H1 (cell line): Measurements from ENCODE around the gene LIG1. TPM values are rescaled to one million over a fixed set of nuclear protein-coding genes. Genes with fewer than 3 reads are reported as not detected.

ENCODE experiments used
- CTCF ChIA-PET: fragments of 300-600 bp; sonication (Branson Sonifier 250); formaldehyde crosslinking; loops from one replicate; lab custom pipeline; 2021; ENCODE audit not compliant: partially characterized antibody; lab: Charles Lee
- POLR2A ChIA-PET: fragments of 300-600 bp; sonication (Branson Sonifier 250); formaldehyde crosslinking; loops from one replicate; lab custom pipeline; 2021; ENCODE audit warnings: inconsistent platforms; ENCODE audit not compliant: partially characterized antibody; lab: Charles Lee
- DNase-seq, 2 experiments: peaks; one replicate each; pipeline versions ENCODE4 v3.0.0 to v3.0.0-alpha.2; 2010 to 2022; ENCODE audit warnings: low spot score in 2 of 2, low read depth in 1 of 2, mixed read lengths in 1 of 2
- FAIRE-seq: peaks from 2 replicates; lab custom pipeline; 2011; peaks lifted over from hg19 to GRCh38; lab: Jason Lieb, UNC
- H2AFZ ChIP-seq: 2 replicates; pipeline ENCODE4 v1.8.1; 2012; ENCODE audit warnings: low read length, inconsistent platforms
- H2AK5ac ChIP-seq: 2 replicates; pipeline ENCODE4 v1.6.1; 2013; ENCODE audit warnings: low read depth, low read length
- H2BK120ac ChIP-seq: replicated peaks from 2 replicates; pipeline ENCODE3; 2013; ENCODE audit warnings: low read depth, low read length, inconsistent platforms
- H2BK12ac ChIP-seq: 2 replicates; pipeline ENCODE4 v1.6.1; 2013; ENCODE audit warnings: low read depth, low read length
- H2BK15ac ChIP-seq: 2 replicates; pipeline ENCODE4 v1.6.1; 2013; ENCODE audit warnings: low read length
- H2BK20ac ChIP-seq: 2 replicates; pipeline ENCODE4 v1.6.1; 2013; ENCODE audit warnings: low read length
- H2BK5ac ChIP-seq: 2 replicates; pipeline ENCODE4 v1.6.1; 2013; ENCODE audit warnings: low read depth, low read length
- H3K14ac ChIP-seq: 2 replicates; pipeline ENCODE4 v1.6.1; 2013; ENCODE audit warnings: inconsistent platforms; ENCODE audit not compliant: insufficient read length
- H3K18ac ChIP-seq: 2 replicates; pipeline ENCODE4 v1.6.1; 2013; ENCODE audit warnings: low read length; ENCODE audit errors: extremely low read depth
- H3K23ac ChIP-seq: 2 replicates; pipeline ENCODE4 v1.6.1; 2013; ENCODE audit warnings: inconsistent platforms; ENCODE audit not compliant: insufficient read length
- H3K23me2 ChIP-seq: 2 replicates; pipeline ENCODE4 v1.6.1; 2013; ENCODE audit warnings: low read depth, low read length
- H3K27ac ChIP-seq: 2 replicates; pipeline ENCODE4 v1.6.1; 2011; ENCODE audit warnings: low read depth, low read length, inconsistent platforms
- H3K27me3 ChIP-seq, 4 experiments: replicated peaks in 1 of 4; 1 replicate in 1 of 4; 2 replicates in 3 of 4; pipeline versions ENCODE4 v1.6.1 to v1.8.1; 2011 to 2013; ENCODE audit warnings: low read length in 3 of 4, mild to moderate bottlenecking in 3 of 4, inconsistent platforms in 2 of 4, mixed read lengths in 2 of 4, moderate library complexity in 1 of 4; ENCODE audit not compliant: control insufficient read depth in 3 of 4, insufficient read depth in 3 of 4; ENCODE audit errors: extremely low read depth in 1 of 4
- H3K36me3 ChIP-seq, 4 experiments: 2 replicates each; pipeline versions ENCODE4 v1.6.1 to v1.8.1; 2011 to 2013; ENCODE audit warnings: mild to moderate bottlenecking in 4 of 4, low read length in 3 of 4, moderate library complexity in 2 of 4, control low read depth in 1 of 4, inconsistent platforms in 1 of 4; ENCODE audit not compliant: insufficient read depth in 4 of 4, control insufficient read depth in 2 of 4
- H3K4ac ChIP-seq: replicated peaks from 2 replicates; pipeline ENCODE3; 2013; ENCODE audit warnings: low read length, low read depth, mixed read lengths, inconsistent platforms; ENCODE audit not compliant: insufficient read length
- H3K4me1 ChIP-seq, 4 experiments: replicated peaks in 1 of 4; 1 replicate in 1 of 4; 2 replicates in 3 of 4; pipeline versions ENCODE4 v1.6.1 to v1.8.1; 2011 to 2013; ENCODE audit warnings: low read length in 3 of 4, inconsistent platforms in 2 of 4, mixed read lengths in 1 of 4; ENCODE audit not compliant: insufficient read depth in 4 of 4, control insufficient read depth in 3 of 4
- H3K4me2 ChIP-seq, 2 experiments: 2 replicates each; pipeline versions ENCODE4 v1.6.1 to v1.8.1; 2011 to 2013; ENCODE audit warnings: low read depth in 2 of 2, low read length in 2 of 2, control low read depth in 1 of 2, inconsistent platforms in 1 of 2, mild to moderate bottlenecking in 1 of 2; ENCODE audit not compliant: insufficient read depth in 1 of 2
- H3K4me3 ChIP-seq, 4 experiments: fragments of 200-600, 300-600 bp in 1 of 4; sonication (generic), shearing (Covaris generic), sonication (Bioruptor Twin) in 1 of 4; 2 replicates each; pipeline versions ENCODE4 v1.5.1 to v1.8.1; 2011 to 2016; ENCODE audit warnings: low read length in 4 of 4, low read depth in 3 of 4, control low read depth in 2 of 4, inconsistent platforms in 2 of 4, mild to moderate bottlenecking in 2 of 4, mixed read lengths in 1 of 4, moderate library complexity in 1 of 4; ENCODE audit not compliant: insufficient read depth in 2 of 4; ENCODE audit errors: extremely low read depth in 1 of 4
- H3K56ac ChIP-seq: replicated peaks from 2 replicates; pipeline ENCODE3; 2013; ENCODE audit warnings: low read depth, mild to moderate bottlenecking, mixed read lengths, low read length, inconsistent platforms; ENCODE audit not compliant: insufficient read length
- H3K79me1 ChIP-seq: 2 replicates; pipeline ENCODE4 v1.6.1; 2013; ENCODE audit warnings: low read depth, low read length, control low read depth
- H3K79me2 ChIP-seq, 2 experiments: 2 replicates each; pipeline versions ENCODE4 v1.6.1 to v1.8.1; 2012 to 2013; ENCODE audit warnings: low read length in 2 of 2, mild to moderate bottlenecking in 2 of 2, inconsistent platforms in 1 of 2; ENCODE audit not compliant: insufficient read depth in 2 of 2, control insufficient read depth in 1 of 2
- H3K9ac ChIP-seq, 4 experiments: replicated peaks in 1 of 4; 1 replicate in 1 of 4; 2 replicates in 3 of 4; pipeline versions ENCODE4 v1.6.1 to v1.8.1; 2011 to 2013; ENCODE audit warnings: low read depth in 3 of 4, low read length in 3 of 4, control low read depth in 2 of 4, mild to moderate bottlenecking in 2 of 4, moderate library complexity in 2 of 4, inconsistent platforms in 1 of 4; ENCODE audit errors: extremely low read depth in 1 of 4
- H3K9me3 ChIP-seq, 2 experiments: 2 replicates each; pipeline versions ENCODE4 v1.6.1 to v1.8.1; 2012 to 2013; ENCODE audit warnings: mild to moderate bottlenecking in 2 of 2, moderate library complexity in 2 of 2, control low read depth in 1 of 2, inconsistent platforms in 1 of 2, low read depth in 1 of 2, low read length in 1 of 2, mixed read lengths in 1 of 2; ENCODE audit not compliant: insufficient read depth in 2 of 2
- H4K20me1 ChIP-seq, 2 experiments: replicated peaks in 1 of 2; 2 replicates each; pipeline versions ENCODE3 to v1.8.1; 2011 to 2013; ENCODE audit warnings: inconsistent platforms in 2 of 2, low read length in 2 of 2, mild to moderate bottlenecking in 1 of 2; ENCODE audit not compliant: insufficient read depth in 2 of 2, control insufficient read depth in 1 of 2
- H4K5ac ChIP-seq: 2 replicates; pipeline ENCODE4 v1.6.1; 2013; ENCODE audit warnings: low read length, low read depth, mixed read lengths, inconsistent platforms; ENCODE audit not compliant: insufficient read length
- H4K8ac ChIP-seq: 2 replicates; pipeline ENCODE4 v1.8.0; 2013; ENCODE audit warnings: mild to moderate bottlenecking, moderate library complexity, low read length, inconsistent platforms; ENCODE audit not compliant: insufficient read depth; ENCODE audit errors: extremely low read depth
- H4K91ac ChIP-seq: replicated peaks from 2 replicates; pipeline ENCODE3; 2013; ENCODE audit warnings: low read length, mixed read lengths, inconsistent platforms; ENCODE audit not compliant: insufficient read length
- BRCA1 ChIP-seq: IDR thresholded peaks from 2 replicates; pipeline ENCODE4 v1.6.1; 2012; ENCODE audit warnings: low read depth, low read length, improper control_type of control experiment
- CHD2 ChIP-seq: IDR thresholded peaks from 2 replicates; pipeline ENCODE4 v1.6.1; 2012; ENCODE audit warnings: low read length, improper control_type of control experiment
- E2F6 ChIP-seq: IDR thresholded peaks from 2 replicates; pipeline ENCODE4 v1.6.1; 2012; ENCODE audit warnings: inconsistent platforms
- EGR1 ChIP-seq: IDR thresholded peaks from 2 replicates; pipeline ENCODE4 v1.6.1; 2011; ENCODE audit warnings: low read depth, low read length, borderline replicate concordance
- FOSL1 ChIP-seq: IDR thresholded peaks from 2 replicates; pipeline ENCODE4 v1.6.1; 2011; ENCODE audit warnings: mild to moderate bottlenecking, low read depth, low read length, moderate library complexity; ENCODE audit not compliant: insufficient read depth
- GTF2F1 ChIP-seq: IDR thresholded peaks from 2 replicates; pipeline ENCODE4 v1.6.1; 2012; ENCODE audit warnings: low read depth, low read length, improper control_type of control experiment, borderline replicate concordance
- MAFK ChIP-seq: IDR thresholded peaks from 2 replicates; pipeline ENCODE4 v1.6.1; 2012; ENCODE audit warnings: low read depth, mild to moderate bottlenecking, improper control_type of control experiment, low read length
- POLR2A ChIP-seq, 2 experiments: IDR thresholded peaks; 1 replicate in 1 of 2; 2 replicates in 1 of 2; pipeline ENCODE4 v1.6.1; 2011; ENCODE audit warnings: low read depth in 2 of 2, low read length in 2 of 2, mild to moderate bottlenecking in 2 of 2; ENCODE audit errors: control extremely low read depth in 1 of 2
- POU5F1 ChIP-seq: IDR thresholded peaks from 2 replicates; pipeline ENCODE4 v1.6.1; 2011; ENCODE audit warnings: low read depth, mild to moderate bottlenecking, low read length, moderate library complexity
- SIX5 ChIP-seq: IDR thresholded peaks from 2 replicates; pipeline ENCODE4 v1.6.1; 2011; ENCODE audit warnings: mild to moderate bottlenecking, low read depth, low read length
- SP4 ChIP-seq: IDR thresholded peaks from 2 replicates; pipeline ENCODE4 v1.6.1; 2012; ENCODE audit warnings: low read length, inconsistent platforms
- ZNF274 ChIP-seq: IDR thresholded peaks from 2 replicates; pipeline ENCODE4 v1.7.0; 2012; ENCODE audit warnings: low read length, borderline replicate concordance; ENCODE audit errors: extremely low read depth
- WGBS, 2 experiments: shearing (Covaris generic) in 1 of 2; methylation state at CpG; one replicate each; pipeline versions ENCODE4 v1.1.6 to v1.1.7; 2013 to 2015; ENCODE audit warnings: low lambda C conversion rate in 2 of 2, mixed read lengths in 2 of 2, inconsistent platforms in 1 of 2, low coverage in 1 of 2, missing lambda C conversion rate in 1 of 2; ENCODE audit not compliant: insufficient replicate concordance in 2 of 2, insufficient coverage in 1 of 2, insufficient read length in 1 of 2; ENCODE audit errors: extremely low coverage in 1 of 2, missing lambda C conversion rate in 1 of 2; 5-methylcytosine and 5-hydroxymethylcytosine counted together
- polyA plus RNA-seq, 7 experiments: library from polyadenylated mRNA; depleted of rRNA in 3 of 7; stranded (reverse) in 5 of 7; unstranded in 2 of 7; fragments of >200 nt in 5 of 7; fragments of 200-250 nt in 2 of 7; gene quantifications; 1 replicate in 5 of 7; 2 replicates in 1 of 7; 4 replicates in 1 of 7; pipeline versions ENCODE4 v1.2.1 to v1.2.3, GENCODE V29; 2011 to 2013; ENCODE audit warnings: missing spikeins in 2 of 7, mixed read lengths in 2 of 7
- total RNA-seq: library from RNA; stranded (reverse); fragmentation: NEBNext Ultra II Directional; extraction: Animal tissue kit (Norgen Biotek cat#: 25700); gene quantifications from 2 replicates; pipeline ENCODE4 v1.2.1, GENCODE V29; 2021

LIG1 gene
- total and polyA plus RNA-seq, 2 of the 8 experiments (the other 6 are each of a cell fraction or from before 2014, with no cell fraction given): 67.6 to 113 TPM

- FAIRE-seq (no peak), DNase-seq (no peak)
- no peak overlapping the region for H3K9ac ChIP-seq
- no peak overlapping the region for H2AFZ ChIP-seq
- H3K79me2 ChIP-seq: no peaks in the 10 kb centered on the region
- H3K4me1 ChIP-seq: no peaks in the 10 kb centered on the region
- H3K23ac ChIP-seq: no peak overlapping the region
- TF ChIP-seq MAFK: no peak
- no peak for TF ChIP-seq SIX5
- TF ChIP-seq EGR1: no peak
- TF ChIP-seq CHD2: no peak
- no peak for TF ChIP-seq ZNF274
- TF ChIP-seq BRCA1: no peak
- TF ChIP-seq POLR2A (IDR thresholded peaks at IDR 0.05; ENCODE audit: control extremely low read depth in 1 of 2, low read depth in 2 of 2, low read length in 2 of 2): no peak
- no peak for TF ChIP-seq GTF2F1
- no peak for TF ChIP-seq E2F6
- TF ChIP-seq POU5F1: no peak
- TF ChIP-seq FOSL1: no peak
- no peak for TF ChIP-seq SP4
- H3K56ac ChIP-seq: no peak overlapping the region
- no peak overlapping the region for H2BK5ac ChIP-seq
- peaks cover 0 to 3% of the 10 kb centered on the region in 2 experiments for H4K20me1 ChIP-seq
- ChIA-PET POLR2A (interaction anchor here (1.2 kb wide), 1 partner anchor 10 kb away, joined by 3 read pairs; no protein-coding TSS in a partner anchor), CTCF (interaction anchor here (1.0 to 7.7 kb wide), 3 partner anchors 8 to 185 kb away, joined by 3 to 65 read pairs (median 49); no protein-coding TSS in a partner anchor)
- H3K27ac ChIP-seq: no peak overlapping the region
- H3K4ac ChIP-seq: no peak overlapping the region
- H3K18ac ChIP-seq: no peak overlapping the region
- H3K4me3 ChIP-seq: no peak overlapping the region
- H3K9me3 ChIP-seq: no peaks in the 10 kb centered on the region
- H2AK5ac ChIP-seq: no peak overlapping the region
- WGBS, 2 experiments: 97% methylated on average over 6 of the region's 6 CpGs; no CpG with 5 or more reads in 1 of the 2 experiments
- H3K27me3 ChIP-seq: no peaks in the 10 kb centered on the region
- no peak overlapping the region for H3K14ac ChIP-seq
- no peak overlapping the region for H2BK120ac ChIP-seq
- H3K4me2 ChIP-seq: no peak overlapping the region
- no peak overlapping the region for H2BK20ac ChIP-seq
- H2BK15ac ChIP-seq: no peak overlapping the region
- H4K91ac ChIP-seq: no peak overlapping the region
- peaks cover 2% of the 10 kb centered on the region; the same call in 1 of the 2 replicates for H3K23me2 ChIP-seq
- no peak overlapping the region for H2BK12ac ChIP-seq
- H4K5ac ChIP-seq: no peak overlapping the region
- H4K8ac ChIP-seq: no peak overlapping the region
- H3K79me1 ChIP-seq: no peaks in the 10 kb centered on the region
- peaks cover 12 to 53% (median 25%) of the 10 kb centered on the region in 4 experiments; a peak in 7 of 8 replicates for H3K36me3 ChIP-seq
Observed at GRCh38 chr19:48149430-48149829, 20.7 kb downstream of the LIG1 start.
